IMR-90 (cell line): Measurements from ENCODE around the gene IRF2. TPM values are rescaled to one million over a fixed set of nuclear protein-coding genes. Genes with fewer than 3 reads are reported as not detected.

Experiments
- ATAC-seq: fragments of 200-7000 bp; cut with Tn5 transposase; 2 replicates; pipeline ENCODE4 v1.9.1; 2020; ENCODE audit warnings: low read depth, mild to moderate bottlenecking, moderate library complexity
- BruUV-seq: library from RNA; stranded (reverse); fragments of 400-500 nt; replicated peaks from 2 replicates; lab custom pipeline; 2021; lab: Mats Ljungman, UMichigan
- CTCF ChIA-PET: fragments of 300-600 bp; formaldehyde crosslinking; extraction: SDS; loops from one replicate; lab custom pipeline; 2021; ENCODE audit warnings: antibody characterized with exemption; lab: Yijun Ruan, JAX
- POLR2A ChIA-PET: fragments of 300-600 bp; sonication (Branson Sonifier 250); formaldehyde crosslinking; loops from one replicate; lab custom pipeline; 2022; ENCODE audit warnings: antibody characterized with exemption; ENCODE audit not compliant: unreplicated experiment; lab: Charles Lee
- DNase-seq: peaks from one replicate; pipeline ENCODE4 v3.0.0; 2013
- H2AFZ ChIP-seq: replicated peaks from 2 replicates; pipeline ENCODE3; 2013; ENCODE audit warnings: low read length, mild to moderate bottlenecking; ENCODE audit not compliant: poor library complexity
- H2AK5ac ChIP-seq: 2 replicates; pipeline ENCODE4 v1.6.1; 2013; ENCODE audit warnings: low read depth, low read length, inconsistent platforms
- H2AK9ac ChIP-seq: replicated peaks from 2 replicates; pipeline ENCODE3; 2013; ENCODE audit warnings: mild to moderate bottlenecking, low read depth, low read length, moderate library complexity; ENCODE audit not compliant: poor library complexity
- H2BK120ac ChIP-seq: 2 replicates; pipeline ENCODE4 v1.6.1; 2013; ENCODE audit warnings: low read depth, low read length, inconsistent platforms
- H2BK15ac ChIP-seq: 3 replicates; pipeline ENCODE4 v1.6.1; 2013; ENCODE audit warnings: low read depth, low read length, inconsistent platforms
- H2BK20ac ChIP-seq: 2 replicates; pipeline ENCODE4 v1.6.1; 2013; ENCODE audit warnings: low read depth, mild to moderate bottlenecking, inconsistent platforms, low read length, moderate library complexity
- H2BK5ac ChIP-seq: 2 replicates; pipeline ENCODE4 v1.6.1; 2013; ENCODE audit warnings: mild to moderate bottlenecking, low read depth, low read length, inconsistent platforms; ENCODE audit not compliant: poor library complexity, severe bottlenecking
- H3K14ac ChIP-seq: replicated peaks from 2 replicates; pipeline ENCODE4 v1.6.1; 2013; ENCODE audit warnings: low read depth, low read length, inconsistent platforms
- H3K18ac ChIP-seq: 2 replicates; pipeline ENCODE4 v1.6.1; 2013; ENCODE audit warnings: low read depth, low read length, control low read depth
- H3K23ac ChIP-seq: 2 replicates; pipeline ENCODE4 v1.6.1; 2013; ENCODE audit warnings: low read depth, low read length, inconsistent platforms
- H3K27ac ChIP-seq: 2 replicates; pipeline ENCODE4 v1.5.1; 2013; ENCODE audit warnings: mild to moderate bottlenecking, control low read depth, low read length; ENCODE audit not compliant: insufficient read depth
- H3K27me3 ChIP-seq: 2 replicates; pipeline ENCODE4 v1.6.1; 2013; ENCODE audit warnings: low read length; ENCODE audit not compliant: control insufficient read depth, insufficient read depth
- H3K36me3 ChIP-seq: 2 replicates; pipeline ENCODE4 v1.6.1; 2013; ENCODE audit warnings: low read length, mixed read lengths; ENCODE audit not compliant: control insufficient read depth, insufficient read depth
- H3K4ac ChIP-seq: 2 replicates; pipeline ENCODE4 v1.6.1; 2013; ENCODE audit warnings: low read depth, low read length, inconsistent platforms
- H3K4me1 ChIP-seq: 2 replicates; pipeline ENCODE4 v1.6.1; 2013; ENCODE audit warnings: low read length, mixed read lengths; ENCODE audit not compliant: control insufficient read depth, insufficient read depth
- H3K4me2 ChIP-seq: 2 replicates; pipeline ENCODE4 v1.6.1; 2013; ENCODE audit warnings: low read depth, mild to moderate bottlenecking, control low read depth, low read length, moderate library complexity
- H3K4me3 ChIP-seq: 2 replicates; pipeline ENCODE4 v1.5.1; 2013; ENCODE audit warnings: low read depth, mild to moderate bottlenecking, control low read depth, low read length, moderate library complexity; ENCODE audit not compliant: insufficient read depth
- H3K56ac ChIP-seq: 2 replicates; pipeline ENCODE4 v1.6.1; 2013; ENCODE audit warnings: low read length, inconsistent platforms; ENCODE audit not compliant: insufficient read depth; ENCODE audit errors: extremely low read depth
- H3K79me1 ChIP-seq, 2 experiments: 2 replicates each; pipeline ENCODE4 v1.6.1; 2013; ENCODE audit warnings: low read length in 2 of 2, inconsistent platforms in 1 of 2, low read depth in 1 of 2
- H3K9ac ChIP-seq: 2 replicates; pipeline ENCODE4 v1.6.1; 2013; ENCODE audit warnings: low read depth, low read length, control low read depth
- H3K9me1 ChIP-seq: 2 replicates; pipeline ENCODE4 v1.6.1; 2013; ENCODE audit warnings: low read length, inconsistent platforms; ENCODE audit not compliant: insufficient read depth
- H3K9me3 ChIP-seq: 2 replicates; pipeline ENCODE4 v1.6.1; 2013; ENCODE audit warnings: low read length; ENCODE audit not compliant: control insufficient read depth, insufficient read depth
- H4K20me1 ChIP-seq: 2 replicates; pipeline ENCODE4 v1.6.1; 2013; ENCODE audit warnings: low read length, inconsistent platforms; ENCODE audit not compliant: insufficient read depth
- H4K5ac ChIP-seq: 2 replicates; pipeline ENCODE4 v1.6.1; 2013; ENCODE audit warnings: mild to moderate bottlenecking, low read depth, low read length, control low read depth
- H4K8ac ChIP-seq, 2 experiments: 2 replicates each; pipeline ENCODE4 v1.6.1; 2013; ENCODE audit warnings: low read depth in 2 of 2, low read length in 2 of 2, control low read depth in 1 of 2, inconsistent platforms in 1 of 2
- H4K91ac ChIP-seq: 2 replicates; pipeline ENCODE4 v1.6.1; 2013; ENCODE audit warnings: low read depth, low read length, inconsistent platforms; ENCODE audit not compliant: insufficient read depth
- MAZ ChIP-seq: IDR thresholded peaks from 2 replicates; pipeline ENCODE4 v1.6.1; 2012; ENCODE audit warnings: low read depth, mild to moderate bottlenecking, low read length, improper control_type of control experiment, moderate library complexity, borderline replicate concordance
- SMC3 ChIP-seq: fragments of 150-350 bp; IDR thresholded peaks from 2 replicates; pipeline ENCODE4 v1.6.1; 2016; ENCODE audit warnings: low read depth, mild to moderate bottlenecking, antibody characterized with exemption, low read length, moderate library complexity
- USF2 ChIP-seq: fragments of 150-350 bp; IDR thresholded peaks from 2 replicates; pipeline ENCODE4 v1.6.1; 2017; ENCODE audit warnings: mild to moderate bottlenecking, antibody characterized with exemption, low read length, low read depth
- WGBS, 2 experiments: methylation state at CpG; one replicate each; pipeline versions ENCODE4 v1.1.5 to v1.1.7; 2013; ENCODE audit warnings: missing lambda C conversion rate in 2 of 2; ENCODE audit not compliant: insufficient read length in 1 of 2; ENCODE audit errors: extremely low coverage in 2 of 2; 5-methylcytosine and 5-hydroxymethylcytosine counted together
- dilution Hi-C: fragments of 300-500 bp; cut with HindIII; formaldehyde crosslinking; loops from one replicate; pipeline ENCODE4 v1.14.3; 2018; ENCODE audit warnings: low sequenced_read_pairs; ENCODE audit not compliant: unreplicated experiment
- in situ Hi-C: fragments of 300-500 bp; cut with MboI; formaldehyde crosslinking; loops from 3 replicates; pipeline ENCODE4 v1.14.3; 2019; ENCODE audit warnings: low sequenced_read_pairs, inconsistent platforms, mixed read lengths
- intact Hi-C: fragments of 100-400 bp; cut with micrococcal nuclease; formaldehyde crosslinking; loops from 2 replicates; pipeline ENCODE4 v1.10.0; 2022
- polyA plus RNA-seq, 3 experiments: library from polyadenylated mRNA; depleted of rRNA; stranded (reverse); fragments of >200 nt; gene quantifications; 2 replicates each; pipeline ENCODE4 v1.2.3, GENCODE V29; 2012; ENCODE audit warnings: low replicate concordance in 1 of 3
- total RNA-seq: library from RNA; depleted of rRNA; stranded (reverse); fragments of >200 nt; gene quantifications from 2 replicates; pipeline ENCODE4 v1.2.3, GENCODE V29; 2012
- TF ChIP-seq, protein P1 (sequence below): conservative IDR thresholded peaks from 2 replicates; pipeline ENCODE4 v1.5.1; 2012; ENCODE audit warnings: mild to moderate bottlenecking, low read depth, low read length, improper control_type of control experiment

Gene IRF2
- total and polyA plus RNA-seq, 2 of the 4 experiments (the other 2 are of a cell fraction) = 16.5 to 21.9 TPM

DNA sequence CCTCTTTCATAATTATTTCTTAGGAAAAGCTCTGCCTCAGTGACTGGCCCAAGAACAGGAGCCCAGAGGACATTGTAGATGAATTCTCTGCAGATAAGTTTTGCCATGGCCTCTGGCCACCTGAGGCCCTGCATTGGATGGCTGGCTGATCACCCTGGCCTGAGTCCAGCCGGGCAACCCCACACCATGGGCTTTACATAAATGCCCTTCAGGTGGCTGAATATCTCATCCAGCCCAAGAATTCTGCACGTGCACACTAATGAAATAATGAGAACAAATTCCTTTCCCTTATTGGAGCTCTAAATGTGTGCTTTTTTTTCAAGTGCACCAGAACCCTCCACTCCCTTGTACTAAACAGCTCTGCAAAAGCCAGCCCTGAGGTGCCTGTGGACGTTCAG, 65.7 kb downstream of the IRF2 start:
- H3K9me3 ChIP-seq = no peaks in the 10 kb centered on the region
- ChIA-PET CTCF (interaction anchor here (0.8 kb wide), 1 partner anchor 9 kb away, joined by 3 read pairs; no protein-coding TSS in a partner anchor), POLR2A (no interaction called here)
- no peak overlapping the region for H2AFZ ChIP-seq
- H2BK15ac ChIP-seq = peak overlapping the region; percentile 25; the same call in 1 of the 3 replicates
- H3K4ac ChIP-seq = peak overlapping the region; percentile 72
- no peaks in the 10 kb centered on the region for H4K20me1 ChIP-seq
- 60% methylated on average over 1 of the region's 3 CpGs; no CpG with 5 or more reads in 1 of the 2 experiments for WGBS, 2 experiments
- peak overlapping the region; percentile 30 for H4K91ac ChIP-seq
- no peak overlapping the region for H3K56ac ChIP-seq
- 0 out of 2 replicates have a peak overlapping the region, but pooled peaks have one; percentile 41 for H3K14ac ChIP-seq
- H2BK5ac ChIP-seq = peak overlapping the region; percentile 74
- H2BK20ac ChIP-seq = peak overlapping the region; percentile 47; the same call in 1 of the 2 replicates
- H4K8ac ChIP-seq = peak overlapping the region in 1 of 2 experiments; percentile 75; a peak in 1 of 4 replicates
- in situ Hi-C loops (no loop called here), dilution Hi-C loops (no loop called here), intact Hi-C loops (no loop called here)
- peaks cover 38% of the 10 kb centered on the region for H3K36me3 ChIP-seq
- ATAC-seq = no peak
- H3K18ac ChIP-seq = peak overlapping the region; percentile 77
- H3K9ac ChIP-seq = peak overlapping the region; percentile 18; the same call in 1 of the 2 replicates
- H4K5ac ChIP-seq = no peak overlapping the region; the same call in 1 of the 2 replicates
- H3K27ac ChIP-seq = peak overlapping the region; percentile 88; the same call in 1 of the 2 replicates
- H2AK5ac ChIP-seq = peak overlapping the region; percentile 62
- H2BK120ac ChIP-seq = peak overlapping the region; percentile 62
- H3K4me3 ChIP-seq = no peak overlapping the region
- H3K4me2 ChIP-seq = no peak overlapping the region; the same call in 1 of the 2 replicates
- peaks cover 8% of the 10 kb centered on the region in 2 experiments; a peak in 2 of 4 replicates for H3K79me1 ChIP-seq
- no peaks in the 10 kb centered on the region; the same call in 1 of the 2 replicates for H3K9me1 ChIP-seq
- no peak overlapping the region for H2AK9ac ChIP-seq
- no TSS peak for BruUV-seq
- peaks cover 12% of the 10 kb centered on the region for H3K4me1 ChIP-seq
- no peak for TF ChIP-seq SMC3
- no peak for TF ChIP-seq MAZ
- TF ChIP-seq, protein P1, sequence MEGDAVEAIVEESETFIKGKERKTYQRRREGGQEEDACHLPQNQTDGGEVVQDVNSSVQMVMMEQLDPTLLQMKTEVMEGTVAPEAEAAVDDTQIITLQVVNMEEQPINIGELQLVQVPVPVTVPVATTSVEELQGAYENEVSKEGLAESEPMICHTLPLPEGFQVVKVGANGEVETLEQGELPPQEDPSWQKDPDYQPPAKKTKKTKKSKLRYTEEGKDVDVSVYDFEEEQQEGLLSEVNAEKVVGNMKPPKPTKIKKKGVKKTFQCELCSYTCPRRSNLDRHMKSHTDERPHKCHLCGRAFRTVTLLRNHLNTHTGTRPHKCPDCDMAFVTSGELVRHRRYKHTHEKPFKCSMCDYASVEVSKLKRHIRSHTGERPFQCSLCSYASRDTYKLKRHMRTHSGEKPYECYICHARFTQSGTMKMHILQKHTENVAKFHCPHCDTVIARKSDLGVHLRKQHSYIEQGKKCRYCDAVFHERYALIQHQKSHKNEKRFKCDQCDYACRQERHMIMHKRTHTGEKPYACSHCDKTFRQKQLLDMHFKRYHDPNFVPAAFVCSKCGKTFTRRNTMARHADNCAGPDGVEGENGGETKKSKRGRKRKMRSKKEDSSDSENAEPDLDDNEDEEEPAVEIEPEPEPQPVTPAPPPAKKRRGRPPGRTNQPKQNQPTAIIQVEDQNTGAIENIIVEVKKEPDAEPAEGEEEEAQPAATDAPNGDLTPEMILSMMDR = no peak
- TF ChIP-seq USF2 = no peak
- H3K27me3 ChIP-seq = no peaks in the 10 kb centered on the region
- H3K23ac ChIP-seq = no peak overlapping the region; the same call in 1 of the 2 replicates
- no peak for DNase-seq
